T-helper 1 cell treated with Interleukin-12 subunit alpha and Interleukin-12 subunit beta and Interleukin-4 antibody, amounts not matched to agents 30 μg/mL and 1 μg/mL, for 36 hours (primary cell): ENCODE data around the gene ABCA9.
"Not testable (repeated sequence)": the region's sequence is repeated elsewhere in the genome, so short reads cannot be mapped to it uniquely, and the experiment has no call there.

Source experiments
- H3K27ac Mint-ChIP-seq: one replicate; pipeline ENCODE4 v1.8.0; 2021; ENCODE audit warnings: mild to moderate bottlenecking, mixed read lengths
- H3K27me3 Mint-ChIP-seq: one replicate; pipeline ENCODE4 v1.8.0; 2021; ENCODE audit warnings: low read depth, mixed read lengths
- H3K36me3 Mint-ChIP-seq: one replicate; pipeline ENCODE4 v1.8.0; 2021; ENCODE audit warnings: low read depth, mixed read lengths
- H3K4me1 Mint-ChIP-seq: one replicate; pipeline ENCODE4 v1.8.0; 2021; ENCODE audit warnings: low read depth, mixed read lengths
- H3K4me3 Mint-ChIP-seq: one replicate; pipeline ENCODE4 v1.8.0; 2021; ENCODE audit warnings: mild to moderate bottlenecking, moderate library complexity, mixed read lengths
- H3K9me3 Mint-ChIP-seq: one replicate; pipeline ENCODE4 v1.8.0; 2021; ENCODE audit warnings: mixed read lengths

Gene ABCA9

DNA sequence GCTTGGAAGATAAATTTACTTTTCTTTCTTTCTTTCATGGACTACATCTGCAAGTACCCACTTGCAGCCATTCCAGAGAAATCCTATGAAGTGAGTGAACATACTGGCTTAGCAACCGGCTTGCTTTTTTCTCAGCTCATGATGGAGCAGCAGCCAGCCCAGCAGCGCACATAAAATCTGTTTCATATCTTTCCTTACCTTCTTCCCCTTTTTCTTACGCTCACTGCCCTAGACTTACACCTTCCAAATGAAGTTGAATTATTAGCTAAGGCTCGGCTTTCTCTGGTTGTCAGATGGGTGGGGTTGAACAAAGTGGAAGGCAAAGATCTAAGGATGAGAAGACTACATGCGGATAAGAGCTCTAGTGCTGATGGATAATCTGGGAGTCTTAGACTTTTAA, 91.6 kb downstream of the ABCA9 start:
- Mint-ChIP-seq H3K27me3 (no peaks in the 10 kb centered on the region), H3K4me3 (no peak overlapping the region)

DNA sequence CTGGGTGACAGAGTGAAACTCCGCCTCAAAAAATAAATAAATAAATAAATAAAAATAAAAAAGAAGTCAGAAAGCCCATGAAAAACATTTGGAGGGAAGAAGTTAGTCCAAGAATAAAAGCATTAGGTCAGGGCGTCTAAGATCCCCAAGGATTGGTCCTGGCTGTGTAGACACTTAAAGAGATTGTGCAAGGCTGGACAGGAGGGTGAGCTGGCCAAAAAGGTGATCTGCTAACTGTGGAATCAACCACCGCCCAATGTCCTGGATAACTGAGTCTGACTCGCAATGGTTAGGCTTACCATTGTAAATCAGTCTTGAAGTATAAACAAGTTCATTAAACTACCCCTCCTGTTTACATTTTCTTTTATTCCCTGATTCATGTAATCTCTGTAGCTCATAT, 96.8 kb downstream of the ABCA9 start:
- H3K4me1 Mint-ChIP-seq, result no peaks in the 10 kb centered on the region
- H3K9me3 Mint-ChIP-seq, result no peaks in the 10 kb centered on the region
- no peak overlapping the region for H3K27ac Mint-ChIP-seq
- no peaks in the 10 kb centered on the region for H3K36me3 Mint-ChIP-seq
- no peaks in the 10 kb centered on the region for H3K27me3 Mint-ChIP-seq
- no peak overlapping the region for H3K4me3 Mint-ChIP-seq

More for the DNA sequence above, 91.6 kb downstream of the ABCA9 start:
- Mint-ChIP-seq H3K9me3 (no peaks in the 10 kb centered on the region), H3K4me1 (no peaks in the 10 kb centered on the region), H3K27ac (no peak overlapping the region), H3K36me3 (no peaks in the 10 kb centered on the region)

GRCh38 chr17:68961214-68961882, 99.4 kb downstream of the ABCA9 start:
- Mint-ChIP-seq H3K27ac (no peak overlapping the region), H3K4me3 (no peak overlapping the region), H3K9me3 (no peaks in the 10 kb centered on the region)

GRCh38 chr17:68959117-68959516, 101.6 kb downstream of the ABCA9 start:
- H3K9me3 Mint-ChIP-seq, H3K4me1 Mint-ChIP-seq, H3K27me3 Mint-ChIP-seq, H3K36me3 Mint-ChIP-seq, H3K4me3 Mint-ChIP-seq, H3K27ac Mint-ChIP-seq: not testable (repeated sequence)

More at GRCh38 chr17:68961214-68961882, 99.4 kb downstream of the ABCA9 start:
- Mint-ChIP-seq H3K4me1 (no peaks in the 10 kb centered on the region), H3K36me3 (no peaks in the 10 kb centered on the region), H3K27me3 (no peaks in the 10 kb centered on the region)

- no peaks in the 10 kb centered on the region for H3K4me1 Mint-ChIP-seq
- H3K9me3 Mint-ChIP-seq, result no peaks in the 10 kb centered on the region
- no peak overlapping the region for H3K4me3 Mint-ChIP-seq
- no peak overlapping the region for H3K27ac Mint-ChIP-seq
- no peaks in the 10 kb centered on the region for H3K36me3 Mint-ChIP-seq
- no peaks in the 10 kb centered on the region for H3K27me3 Mint-ChIP-seq
Observed at GRCh38 chr17:68957944-68958343, 102.8 kb downstream of the ABCA9 start.

- Mint-ChIP-seq H3K4me3 (no peak within 1 kb of the TSS), H3K36me3 (no peaks in the 10 kb centered on the region), H3K9me3 (no peaks in the 10 kb centered on the region), H3K27me3 (no peaks in the 10 kb centered on the region), H3K4me1 (no peaks in the 10 kb centered on the region), H3K27ac (no peak within 1 kb of the TSS)
Observed at GRCh38 chr17:68955181-68955841, 105.4 kb downstream of the ABCA9 start, which contains the start of gene ABCA8. Gene ABCA8 (minus strand): TSS chr17:68955392. CDS start chr17:68942034, 13,358 bp downstream.

GRCh38 chr17:68954146-68954896, 106.4 kb downstream of the ABCA9 start:
- Mint-ChIP-seq H3K4me1 (no peaks in the 10 kb centered on the region), H3K9me3 (no peaks in the 10 kb centered on the region), H3K4me3 (no peak overlapping the region), H3K36me3 (no peaks in the 10 kb centered on the region), H3K27ac (no peak overlapping the region), H3K27me3 (no peaks in the 10 kb centered on the region)

GRCh38 chr17:68953340-68953997, 107.3 kb downstream of the ABCA9 start:
- Mint-ChIP-seq H3K4me3 (no peak overlapping the region), H3K4me1 (no peaks in the 10 kb centered on the region), H3K36me3 (no peaks in the 10 kb centered on the region)

DNA sequence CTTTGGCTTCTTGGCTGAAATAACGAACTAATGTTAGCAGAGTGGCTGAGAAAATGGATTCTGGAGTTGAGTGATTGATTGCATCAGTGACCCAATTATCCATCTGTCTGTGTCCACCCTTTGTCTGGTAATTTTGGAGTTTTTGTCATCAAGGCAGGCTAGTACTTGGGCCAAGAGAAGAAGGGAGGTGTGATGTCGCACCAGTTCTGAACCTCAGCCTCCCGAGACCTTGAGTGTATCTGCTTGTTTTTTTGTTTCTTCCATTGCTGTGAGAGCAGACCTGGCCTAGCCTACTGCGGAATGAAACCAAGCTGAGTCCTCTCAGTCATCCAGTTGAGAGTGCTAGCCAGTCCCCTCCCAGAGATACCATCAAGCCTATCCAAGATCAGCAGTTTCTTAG, 110.0 kb downstream of the ABCA9 start:
- H3K9me3 Mint-ChIP-seq, result no peaks in the 10 kb centered on the region
- no peak overlapping the region for H3K4me3 Mint-ChIP-seq
- H3K4me1 Mint-ChIP-seq, result no peaks in the 10 kb centered on the region
- H3K27ac Mint-ChIP-seq, result no peak overlapping the region
- no peaks in the 10 kb centered on the region for H3K36me3 Mint-ChIP-seq
- no peaks in the 10 kb centered on the region for H3K27me3 Mint-ChIP-seq

More at GRCh38 chr17:68953340-68953997, 107.3 kb downstream of the ABCA9 start:
- H3K9me3 Mint-ChIP-seq, result no peaks in the 10 kb centered on the region
- no peaks in the 10 kb centered on the region for H3K27me3 Mint-ChIP-seq
- no peak overlapping the region for H3K27ac Mint-ChIP-seq

DNA sequence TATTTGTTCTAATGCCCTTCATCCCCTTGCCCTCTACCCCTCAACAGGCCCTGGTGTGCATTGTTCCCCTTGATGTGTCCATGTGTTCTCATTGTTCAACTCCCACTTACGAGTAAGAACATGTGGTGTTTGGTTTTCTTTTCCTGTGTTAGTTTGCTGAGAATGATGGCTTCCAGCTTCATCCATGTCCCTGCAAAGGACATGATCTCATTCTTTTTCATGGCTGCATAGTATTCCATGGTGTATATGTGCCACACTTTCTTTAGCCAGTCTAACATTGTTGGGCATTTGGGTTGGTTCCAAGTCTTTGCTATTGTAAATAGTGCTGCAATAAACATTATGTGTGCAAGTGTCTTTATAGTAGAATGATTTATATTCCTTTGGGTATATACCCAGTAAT, 112.9 kb downstream of the ABCA9 start:
- H3K4me3 Mint-ChIP-seq, H3K27ac Mint-ChIP-seq: not testable (repeated sequence)

GRCh38 chr17:68944435-68945035, 116.2 kb downstream of the ABCA9 start:
- Mint-ChIP-seq H3K4me3 (no peak overlapping the region), H3K27ac (no peak overlapping the region), H3K9me3 (no peaks in the 10 kb centered on the region), H3K27me3 (no peaks in the 10 kb centered on the region), H3K36me3 (no peaks in the 10 kb centered on the region), H3K4me1 (no peaks in the 10 kb centered on the region)

More for the DNA sequence above, 112.9 kb downstream of the ABCA9 start:
- H3K9me3 Mint-ChIP-seq, H3K4me1 Mint-ChIP-seq, H3K36me3 Mint-ChIP-seq, H3K27me3 Mint-ChIP-seq: not testable (repeated sequence)

DNA sequence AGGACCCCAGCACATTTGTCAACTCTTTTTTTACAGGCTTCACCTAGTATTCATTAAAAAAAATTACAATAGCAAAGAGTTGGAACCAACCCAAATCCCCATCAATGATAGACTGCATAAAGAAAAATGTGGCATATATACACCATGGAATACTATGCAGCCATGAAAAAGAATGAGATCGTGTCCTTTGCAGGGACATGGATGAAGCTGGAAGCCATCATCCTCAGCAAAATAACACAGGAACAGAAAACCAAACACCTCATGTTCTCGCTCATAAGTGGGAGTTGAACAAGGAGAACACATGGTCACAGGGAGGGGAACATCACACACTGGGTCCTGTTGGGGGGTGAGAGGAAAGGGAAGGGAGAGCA, 116.9 kb downstream of the ABCA9 start:
- not testable (repeated sequence) for H3K27ac Mint-ChIP-seq, H3K27me3 Mint-ChIP-seq, H3K9me3 Mint-ChIP-seq, H3K36me3 Mint-ChIP-seq, H3K4me3 Mint-ChIP-seq, H3K4me1 Mint-ChIP-seq

DNA sequence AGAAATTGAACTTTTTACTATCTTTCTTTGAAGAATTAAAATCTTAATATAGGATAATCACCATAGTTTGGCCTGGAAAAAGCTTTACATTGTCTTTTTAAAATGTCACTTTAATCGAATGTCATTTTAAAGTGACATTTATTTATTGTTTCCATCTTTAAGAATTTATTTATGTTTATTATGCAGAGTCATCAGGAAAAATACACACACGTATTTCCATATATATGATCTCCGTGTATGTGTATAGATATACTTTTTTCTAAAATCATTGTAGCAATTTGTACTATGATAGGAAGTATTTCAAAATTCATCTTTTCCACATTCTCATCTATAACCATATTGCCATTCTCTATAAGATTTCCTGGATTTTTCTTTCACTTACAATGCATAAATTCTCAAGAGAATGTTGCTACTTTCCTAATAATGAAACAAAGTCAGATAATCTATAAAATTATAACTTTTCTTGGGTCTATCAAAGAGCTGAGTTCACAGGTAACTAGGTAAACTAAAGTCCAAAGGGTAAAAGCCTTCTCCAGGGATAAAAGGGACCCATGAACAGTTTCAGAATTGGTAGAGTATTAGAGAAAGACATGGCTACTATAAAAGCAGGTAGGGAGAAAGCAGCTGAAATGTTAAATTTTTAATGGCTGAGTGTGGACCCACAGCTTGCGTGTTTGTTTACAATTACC, 117.5 kb downstream of the ABCA9 start:
- no peaks in the 10 kb centered on the region for H3K36me3 Mint-ChIP-seq

DNA sequence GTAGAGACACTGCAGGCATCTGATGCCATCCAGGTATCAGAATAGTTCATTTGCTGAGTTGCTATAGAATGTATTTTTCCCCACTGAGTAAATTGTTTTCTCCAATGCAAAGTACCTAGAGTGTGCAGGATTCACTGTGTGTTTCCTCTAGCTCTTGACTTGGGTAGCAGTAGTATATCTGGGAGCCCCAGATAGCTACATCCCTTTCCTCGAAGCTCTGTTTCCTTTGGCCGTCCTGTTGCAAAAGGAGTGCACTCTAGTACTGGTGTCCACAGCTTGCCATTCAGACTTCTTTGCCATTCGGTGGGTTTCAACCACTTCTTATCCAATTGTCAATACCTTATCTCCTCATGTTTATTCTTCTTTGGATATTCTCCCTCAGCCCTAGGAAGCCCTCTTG, 118.3 kb downstream of the ABCA9 start:
- Mint-ChIP-seq H3K4me1 (no peaks in the 10 kb centered on the region), H3K27ac (no peak overlapping the region), H3K27me3 (no peaks in the 10 kb centered on the region), H3K36me3 (no peaks in the 10 kb centered on the region), H3K4me3 (no peak overlapping the region), H3K9me3 (no peaks in the 10 kb centered on the region)

More for the DNA sequence above, 117.5 kb downstream of the ABCA9 start:
- H3K4me1 Mint-ChIP-seq, result no peaks in the 10 kb centered on the region
- no peaks in the 10 kb centered on the region for H3K27me3 Mint-ChIP-seq
- no peaks in the 10 kb centered on the region for H3K9me3 Mint-ChIP-seq
- H3K4me3 Mint-ChIP-seq, result no peak overlapping the region
- no peak overlapping the region for H3K27ac Mint-ChIP-seq
